DND-41 (cell line): ENCODE measurements around the gene RUNX1.

Experiments
- CTCF ChIP-seq: IDR thresholded peaks from 2 replicates; pipeline ENCODE4 v1.5.1; 2012; ENCODE audit warnings: borderline replicate concordance, low read length, moderate library complexity, mild to moderate bottlenecking; ENCODE audit not compliant: poor library complexity, severe bottlenecking; ENCODE audit errors: extremely low read depth
- EZH2 ChIP-seq: IDR thresholded peaks from 3 replicates; pipeline ENCODE4 v1.6.1; 2012; ENCODE audit warnings: borderline replicate concordance, low read depth, mild to moderate bottlenecking, moderate library complexity, low read length, inconsistent platforms; ENCODE audit not compliant: severe bottlenecking

GRCh38 chr21:34768326-34768725 is 280.8 kb downstream of the RUNX1 start:
- TF ChIP-seq CTCF = no peak
- TF ChIP-seq EZH2 = no peak
